ENCODE data around the gene TBKBP1.

DNA sequence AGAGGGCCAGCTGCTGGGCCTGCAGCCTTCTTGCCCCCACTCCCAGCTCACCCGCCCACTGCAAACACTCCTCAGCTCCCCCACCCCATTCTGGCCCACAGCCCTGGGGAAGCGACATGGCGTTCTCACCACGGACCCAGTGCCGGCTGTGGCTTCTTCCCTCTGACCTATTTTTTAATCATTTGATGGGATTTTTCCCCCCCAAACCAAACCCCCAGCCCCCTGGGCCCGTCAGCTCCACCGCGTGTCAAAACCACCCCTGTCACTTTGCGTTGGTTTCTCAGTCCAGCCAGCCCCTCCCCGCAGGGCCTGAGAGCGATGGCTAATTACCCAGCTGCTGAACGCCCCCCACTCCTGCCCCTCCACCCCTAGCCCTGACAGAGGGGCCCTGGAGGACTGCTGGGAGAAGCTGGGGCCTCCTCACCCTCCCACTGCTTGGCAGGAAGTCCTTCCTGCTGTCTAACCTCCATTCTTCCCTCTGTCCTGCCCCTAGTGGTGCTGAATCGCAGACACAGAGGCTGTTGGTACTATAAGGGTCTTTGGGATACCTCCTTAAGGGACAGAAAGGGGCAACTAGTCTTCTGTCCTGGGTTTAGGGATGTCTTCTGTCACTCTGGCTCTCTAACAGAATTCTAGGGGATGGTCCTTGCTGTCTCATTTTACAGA, 31.6 kb downstream of the TBKBP1 start:
- TF ChIP-seq, protein P1, sequence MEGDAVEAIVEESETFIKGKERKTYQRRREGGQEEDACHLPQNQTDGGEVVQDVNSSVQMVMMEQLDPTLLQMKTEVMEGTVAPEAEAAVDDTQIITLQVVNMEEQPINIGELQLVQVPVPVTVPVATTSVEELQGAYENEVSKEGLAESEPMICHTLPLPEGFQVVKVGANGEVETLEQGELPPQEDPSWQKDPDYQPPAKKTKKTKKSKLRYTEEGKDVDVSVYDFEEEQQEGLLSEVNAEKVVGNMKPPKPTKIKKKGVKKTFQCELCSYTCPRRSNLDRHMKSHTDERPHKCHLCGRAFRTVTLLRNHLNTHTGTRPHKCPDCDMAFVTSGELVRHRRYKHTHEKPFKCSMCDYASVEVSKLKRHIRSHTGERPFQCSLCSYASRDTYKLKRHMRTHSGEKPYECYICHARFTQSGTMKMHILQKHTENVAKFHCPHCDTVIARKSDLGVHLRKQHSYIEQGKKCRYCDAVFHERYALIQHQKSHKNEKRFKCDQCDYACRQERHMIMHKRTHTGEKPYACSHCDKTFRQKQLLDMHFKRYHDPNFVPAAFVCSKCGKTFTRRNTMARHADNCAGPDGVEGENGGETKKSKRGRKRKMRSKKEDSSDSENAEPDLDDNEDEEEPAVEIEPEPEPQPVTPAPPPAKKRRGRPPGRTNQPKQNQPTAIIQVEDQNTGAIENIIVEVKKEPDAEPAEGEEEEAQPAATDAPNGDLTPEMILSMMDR (IDR thresholded peaks at IDR 0.05), result peak; percentile 26
- TF ChIP-seq EZH2 (IDR thresholded peaks at IDR 0.05), result no peak

All from neural progenitor cell (in vitro differentiated cells).